Chondrocyte (in vitro differentiated cells): ENCODE data around the gene HCFC1R1. TPM values are rescaled to one million over a fixed set of nuclear protein-coding genes. Genes with fewer than 3 reads are reported as not detected.

ENCODE experiments used
- DNase-seq: peaks from one replicate; pipeline ENCODE4 v3.0.0; 2021; ENCODE audit warnings: mixed read lengths, low spot score
- H3K27ac Mint-ChIP-seq: one replicate; pipeline ENCODE4 v1.8.0; 2021; ENCODE audit warnings: mild to moderate bottlenecking, moderate library complexity, mixed read lengths; ENCODE audit not compliant: unreplicated experiment
- H3K27me3 Mint-ChIP-seq: 2 replicates; pipeline ENCODE4 v1.8.0; 2021; ENCODE audit warnings: low read depth, mixed read lengths
- H3K36me3 Mint-ChIP-seq: 2 replicates; pipeline ENCODE4 v1.8.0; 2021; ENCODE audit warnings: low read depth, mixed read lengths
- H3K4me1 Mint-ChIP-seq: 2 replicates; pipeline ENCODE4 v1.8.0; 2021; ENCODE audit warnings: low read depth, mild to moderate bottlenecking, mixed read lengths
- H3K4me3 Mint-ChIP-seq: one replicate; pipeline ENCODE4 v1.8.0; 2021; ENCODE audit warnings: mild to moderate bottlenecking, moderate library complexity, mixed read lengths; ENCODE audit not compliant: unreplicated experiment
- H3K9me3 Mint-ChIP-seq: 2 replicates; pipeline ENCODE4 v1.8.0; 2021; ENCODE audit warnings: low read depth, mixed read lengths
- CTCF ChIP-seq: fragments of 200-600 bp; sonication (generic); IDR thresholded peaks from 2 replicates; pipeline ENCODE4 v1.5.0; 2021; ENCODE audit warnings: antibody characterized with exemption, mild to moderate bottlenecking, moderate library complexity
- total RNA-seq: library from RNA; stranded (reverse); gene quantifications from 3 replicates; pipeline ENCODE4 v1.2.1, GENCODE V29; 2021

The HCFC1R1 gene
- total RNA-seq, 1 donor from 2014 or later: 79.3 TPM

GRCh38 chr16:3065069-3065741 is 41.5 kb upstream of the HCFC1R1 start, which contains the start of gene IL32:
IL32 (plus strand) TSS chr16:3065640; CDS start chr16:3065812, 172 bp downstream.
- TF ChIP-seq CTCF: no peak
- Mint-ChIP-seq H3K4me3 (peak within 1 kb of the TSS; percentile 59), H3K9me3 (no peaks in the 10 kb centered on the region), H3K27me3 (no peaks in the 10 kb centered on the region), H3K36me3 (no peaks in the 10 kb centered on the region), H3K27ac (peak within 1 kb of the TSS; percentile 79), H3K4me1 (peaks cover 14% of the 10 kb centered on the region)
- no peak for DNase-seq

GRCh38 chr16:3063625-3064386 is 40.1 kb upstream of the HCFC1R1 start:
- peaks cover 22% of the 10 kb centered on the region for H3K4me1 Mint-ChIP-seq

GRCh38 chr16:3062553-3062952 is 38.8 kb upstream of the HCFC1R1 start:
- H3K4me1 Mint-ChIP-seq: peaks cover 25% of the 10 kb centered on the region
- H3K9me3 Mint-ChIP-seq: no peaks in the 10 kb centered on the region
- no peaks in the 10 kb centered on the region for H3K36me3 Mint-ChIP-seq
- no peak for TF ChIP-seq CTCF
- DNase-seq: no peak
- H3K27me3 Mint-ChIP-seq: no peaks in the 10 kb centered on the region
- H3K4me3 Mint-ChIP-seq: no peak overlapping the region
- no peak overlapping the region for H3K27ac Mint-ChIP-seq

More at GRCh38 chr16:3063625-3064386, 40.1 kb upstream of the HCFC1R1 start:
- no peak for DNase-seq
- TF ChIP-seq CTCF: no peak
- Mint-ChIP-seq H3K9me3 (no peaks in the 10 kb centered on the region), H3K4me3 (no peak overlapping the region), H3K27me3 (no peaks in the 10 kb centered on the region), H3K27ac (peak overlapping the region; percentile 18), H3K36me3 (no peaks in the 10 kb centered on the region)

GRCh38 chr16:3060339-3061127 is 36.8 kb upstream of the HCFC1R1 start:
- no peaks in the 10 kb centered on the region for H3K27me3 Mint-ChIP-seq
- no peak overlapping the region for H3K4me3 Mint-ChIP-seq
- no peaks in the 10 kb centered on the region for H3K36me3 Mint-ChIP-seq
- H3K4me1 Mint-ChIP-seq: peaks cover 21% of the 10 kb centered on the region
- no peak for DNase-seq
- no peak for TF ChIP-seq CTCF
- H3K9me3 Mint-ChIP-seq: no peaks in the 10 kb centered on the region
- no peak overlapping the region for H3K27ac Mint-ChIP-seq

- Mint-ChIP-seq H3K4me1 (peaks cover 14% of the 10 kb centered on the region), H3K27me3 (no peaks in the 10 kb centered on the region), H3K36me3 (peaks cover 1% of the 10 kb centered on the region), H3K9me3 (no peaks in the 10 kb centered on the region), H3K27ac (peak overlapping the region; percentile 66), H3K4me3 (peak overlapping the region; percentile 83)
- TF ChIP-seq CTCF: no peak
- DNase-seq: no peak
Measured at GRCh38 chr16:3059723-3060242, 36.0 kb upstream of the HCFC1R1 start.
